NCI-H1048 (cell line): ENCODE data around the gene PRR20E.
"Not testable (repeated sequence)": the region's sequence is repeated elsewhere in the genome, so short reads cannot be mapped to it uniquely, and the experiment has no call there.

Source experiments
- DNase-seq: peaks from one replicate; lab custom pipeline; 2025; lab: John Stamatoyannopoulos, UW

PRR20E gene

DNA sequence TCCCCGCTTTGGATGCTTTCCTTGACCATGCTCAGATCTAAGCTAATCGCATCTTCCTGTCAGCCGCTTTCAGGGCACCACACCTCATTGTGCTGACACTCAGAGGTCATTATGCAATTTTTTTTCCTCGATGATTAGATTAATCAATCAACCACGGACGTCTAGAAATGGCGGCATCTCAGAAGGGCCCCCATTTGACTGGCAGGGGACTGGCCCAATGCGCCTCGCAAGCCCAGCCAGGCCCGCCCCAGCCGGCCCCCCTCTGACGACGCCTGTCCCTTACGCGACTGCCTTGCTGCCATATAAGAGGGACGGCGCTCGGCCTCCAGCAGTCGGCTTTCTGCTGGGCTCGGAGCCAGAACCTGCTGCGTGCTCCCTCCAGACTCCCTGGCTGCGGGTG lies at the start of gene PRR20E:
Gene PRR20E (plus strand): TSS at position 301 of the 400 bp plus-strand sequence. CDS start 387 bp downstream, outside the sequence.
- not testable (repeated sequence) for DNase-seq

GRCh38 chr13:57123681-57124080 lies 43.3 kb upstream of the PRR20E start:
- DNase-seq: no peak

DNA sequence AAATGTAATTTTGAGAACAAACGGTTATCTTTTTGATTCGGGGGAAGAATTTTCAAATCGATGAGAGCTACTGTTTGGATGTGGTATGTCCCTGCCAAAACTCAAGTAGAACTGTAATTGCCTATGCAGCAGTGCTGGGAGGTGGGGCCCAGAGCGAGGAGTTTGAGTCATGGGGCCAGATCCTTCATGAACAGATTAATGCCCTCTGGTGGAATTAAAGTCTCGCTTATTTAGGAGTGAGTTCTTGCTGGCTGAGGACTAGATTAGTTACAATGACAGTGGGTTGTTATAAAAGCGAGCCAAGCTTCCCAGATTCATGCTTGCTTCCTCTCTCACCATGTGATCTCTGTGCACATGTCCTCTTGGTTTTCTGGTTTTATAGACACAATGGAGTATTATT lies 38.1 kb upstream of the PRR20E start:
- DNase-seq: no peak

GRCh38 chr13:57136093-57136492 lies 30.9 kb upstream of the PRR20E start:
- no peak for DNase-seq

DNA sequence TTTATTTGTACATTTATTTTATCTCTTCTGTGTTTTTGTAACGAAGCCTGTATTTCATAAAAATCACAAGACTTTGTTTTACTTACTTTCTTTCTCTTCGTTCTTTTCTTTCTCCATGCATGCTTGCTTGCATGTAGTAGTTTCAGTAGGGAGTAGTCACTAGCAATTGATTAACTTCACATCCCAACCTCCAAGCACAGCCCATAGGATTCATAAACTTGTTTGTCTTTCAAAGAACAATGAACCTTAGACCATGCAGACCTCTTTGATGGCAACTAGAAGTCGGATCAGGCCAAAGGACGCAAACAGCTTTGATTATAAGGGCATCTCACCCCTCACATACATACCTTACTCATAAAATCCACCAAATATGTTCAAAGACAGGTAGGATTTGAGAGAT lies 29.4 kb upstream of the PRR20E start:
- no peak for DNase-seq

- no peak for DNase-seq
Measured at GRCh38 chr13:57138988-57139387, 28.0 kb upstream of the PRR20E start.

DNA sequence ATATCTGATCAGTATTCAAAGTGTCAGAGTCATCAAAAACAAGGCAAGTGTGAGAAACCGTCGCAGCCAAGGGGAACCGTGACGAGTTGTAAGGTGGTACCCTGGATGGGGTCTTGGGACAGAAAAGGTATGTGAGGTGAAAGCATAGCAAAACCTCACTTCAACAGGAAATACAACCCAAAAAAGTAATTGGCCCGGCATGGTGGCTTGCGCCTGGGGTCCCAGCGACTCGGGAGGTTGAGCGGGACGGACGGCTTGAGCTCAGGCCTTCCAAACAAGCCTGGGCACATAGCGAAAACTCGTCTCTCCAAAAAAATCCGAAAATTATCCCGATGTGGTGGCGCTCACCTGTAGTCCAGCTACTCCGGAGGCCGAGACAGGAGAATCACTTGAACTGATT lies 27.2 kb upstream of the PRR20E start:
- not testable (repeated sequence) for DNase-seq

GRCh38 chr13:57140235-57140968 lies 26.6 kb upstream of the PRR20E start, which contains the start of gene PRR20A:
TSS of gene PRR20A (plus strand) at chr13:57140918. CDS start at chr13:57141305, 387 bp downstream.
- DNase-seq: not testable (repeated sequence)

DNA sequence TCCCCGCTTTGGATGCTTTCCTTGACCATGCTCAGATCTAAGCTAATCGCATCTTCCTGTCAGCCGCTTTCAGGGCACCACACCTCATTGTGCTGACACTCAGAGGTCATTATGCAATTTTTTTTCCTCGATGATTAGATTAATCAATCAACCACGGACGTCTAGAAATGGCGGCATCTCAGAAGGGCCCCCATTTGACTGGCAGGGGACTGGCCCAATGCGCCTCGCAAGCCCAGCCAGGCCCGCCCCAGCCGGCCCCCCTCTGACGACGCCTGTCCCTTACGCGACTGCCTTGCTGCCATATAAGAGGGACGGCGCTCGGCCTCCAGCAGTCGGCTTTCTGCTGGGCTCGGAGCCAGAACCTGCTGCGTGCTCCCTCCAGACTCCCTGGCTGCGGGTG lies 19.8 kb upstream of the PRR20E start, which contains the start of gene PRR20B:
Gene PRR20B (plus strand): TSS at position 301 of the 400 bp plus-strand sequence. CDS start 387 bp downstream, outside the sequence.
- not testable (repeated sequence) for DNase-seq

- DNase-seq: not testable (repeated sequence)
Measured at GRCh38 chr13:57148106-57148505, 18.9 kb upstream of the PRR20E start.

GRCh38 chr13:57153761-57154160 lies 13.2 kb upstream of the PRR20E start, which contains the start of gene PRR20C:
TSS of gene PRR20C (plus strand) at chr13:57154061. CDS start at chr13:57154448, 387 bp downstream.
- DNase-seq: not testable (repeated sequence)

GRCh38 chr13:57160332-57160731 lies 6.7 kb upstream of the PRR20E start, which contains the start of gene PRR20D:
TSS of gene PRR20D (plus strand) at chr13:57160632. CDS start at chr13:57161019, 387 bp downstream.
- DNase-seq: not testable (repeated sequence)

GRCh38 chr13:57191667-57192066 lies 24.7 kb downstream of the PRR20E start:
- DNase-seq: no peak

GRCh38 chr13:57212989-57213388 lies 46.0 kb downstream of the PRR20E start:
- no peak for DNase-seq
